Activated B cell treated with CpG ODN at 0.5 μM for 24 hours (primary cell): ENCODE results near the gene MRI1. TPM values are rescaled to one million over a fixed set of nuclear protein-coding genes. Genes with fewer than 3 reads are reported as not detected.
A peak's percentile ranks its signal among the peaks of the same experiment; 100 is the strongest.
"Not testable (repeated sequence)": the region's sequence is repeated elsewhere in the genome, so short reads cannot be mapped to it uniquely, and the experiment has no call there.

Experiments used
- ATAC-seq: fragments of 200-7000 bp; cut with Tn5 transposase; one replicate; pipeline ENCODE4 v1.10.0; 2021; ENCODE audit warnings: low read depth, mild to moderate bottlenecking, moderate library complexity
- CTCF ChIA-PET: fragments of 350-600 bp; sonication (Branson Sonifier 250); formaldehyde crosslinking; loops from one replicate; lab custom pipeline; 2021; ENCODE audit warnings: antibody characterized with exemption; lab: Charles Lee
- POLR2A ChIA-PET: fragments of 350-600 bp; sonication (Branson Sonifier 250); formaldehyde crosslinking; loops from one replicate; lab custom pipeline; 2021; ENCODE audit warnings: antibody characterized with exemption; lab: Charles Lee
- DNase-seq: peaks from one replicate; pipeline ENCODE4 v3.0.0; 2022
- H3K27ac Mint-ChIP-seq: one replicate; pipeline ENCODE4 v1.8.0; 2020; ENCODE audit warnings: mixed read lengths
- H3K27me3 Mint-ChIP-seq: one replicate; pipeline ENCODE4 v1.8.0; 2021; ENCODE audit warnings: mixed read lengths
- H3K36me3 Mint-ChIP-seq: one replicate; pipeline ENCODE4 v1.8.0; 2021; ENCODE audit warnings: low read depth, mixed read lengths
- H3K4me1 Mint-ChIP-seq: one replicate; pipeline ENCODE4 v1.8.0; 2021; ENCODE audit warnings: mixed read lengths
- H3K4me3 Mint-ChIP-seq: one replicate; pipeline ENCODE4 v1.8.0; 2020; ENCODE audit warnings: mild to moderate bottlenecking, mixed read lengths
- H3K9me3 Mint-ChIP-seq: one replicate; pipeline ENCODE4 v1.8.0; 2020; ENCODE audit warnings: mixed read lengths
- CTCF ChIP-seq: fragments of 200-600 bp; IDR thresholded peaks from one replicate; pipeline ENCODE4 v1.8.0; 2022; ENCODE audit warnings: antibody characterized with exemption, mild to moderate bottlenecking
- intact Hi-C: fragments of 100-400 bp; cut with micrococcal nuclease; formaldehyde crosslinking; loops from one replicate; pipeline ENCODE4 v1.15.1; 2024
- total RNA-seq: library from RNA; stranded (reverse); gene quantifications from 2 replicates; pipeline ENCODE4 v1.2.3, GENCODE V29; 2022

MRI1 gene
- total RNA-seq, 1 donor from 2014 or later, result 37.5 TPM

GRCh38 chr19:13770013-13770635 is 5.8 kb downstream of the MRI1 start:
- ChIA-PET CTCF (interaction anchor here (1.1 kb wide), 1 partner anchor 93 kb away, joined by 4 read pairs; no protein-coding TSS in a partner anchor), POLR2A (no interaction called here)
- no peak for DNase-seq
- Mint-ChIP-seq H3K9me3 (no peaks in the 10 kb centered on the region), H3K36me3 (peaks cover 31% of the 10 kb centered on the region), H3K4me3 (no peak overlapping the region), H3K27ac (no peak overlapping the region), H3K27me3 (no peaks in the 10 kb centered on the region), H3K4me1 (peaks cover 20% of the 10 kb centered on the region)
- no peak for TF ChIP-seq CTCF
- ATAC-seq, result no peak
- intact Hi-C loops, result no loop called here

- no peaks in the 10 kb centered on the region for H3K27me3 Mint-ChIP-seq
- intact Hi-C loops, result loop anchor here (1.0 to 2.0 kb wide), 5 partner anchors 10 to 306 kb away; partner anchors contain the start of genes MRI1 and ZSWIM4
- POLR2A ChIA-PET, result interaction anchor here (0.5 to 2.7 kb wide), 24 partner anchors 9 to 842 kb away, joined by 3 to 29 read pairs (median 6); partner anchors contain the start of genes MRI1 and ZSWIM4
- peak; percentile 99 for ATAC-seq
- peak within 1 kb of the TSS; percentile 95 for H3K27ac Mint-ChIP-seq
- H3K4me1 Mint-ChIP-seq, result peaks cover 26% of the 10 kb centered on the region
- peak; percentile 86 for DNase-seq
- H3K36me3 Mint-ChIP-seq, result peaks cover 54% of the 10 kb centered on the region
- no peak for TF ChIP-seq CTCF
- CTCF ChIA-PET, result interaction anchor here (0.5 to 2.6 kb wide), 4 partner anchors 10 to 771 kb away, joined by 3 to 19 read pairs (median 6); no protein-coding TSS in a partner anchor
- peak within 1 kb of the TSS; percentile 100 for H3K4me3 Mint-ChIP-seq
- H3K9me3 Mint-ChIP-seq, result no peaks in the 10 kb centered on the region
These were observed 10.2 kb downstream of the MRI1 start, which contains the start of gene C19orf53 for GRCh38 chr19:13774217-13775191. Gene C19orf53, plus strand, starts transcription at chr19:13774456. Its CDS starts 22 bp downstream, at chr19:13774478.

GRCh38 chr19:13778398-13778797 is 14.1 kb downstream of the MRI1 start:
- POLR2A ChIA-PET, result interaction anchor here (1.1 to 1.4 kb wide), 2 partner anchors 10 to 31 kb away, joined by 3 to 9 read pairs; a partner anchor contains a TSS
- no peak for TF ChIP-seq CTCF
- Mint-ChIP-seq H3K27me3 (no peaks in the 10 kb centered on the region), H3K9me3 (no peaks in the 10 kb centered on the region), H3K36me3 (peaks cover 44% of the 10 kb centered on the region), H3K4me3 (no peak overlapping the region), H3K4me1 (peaks cover 33% of the 10 kb centered on the region), H3K27ac (no peak overlapping the region)
- DNase-seq, result no peak
- intact Hi-C loops, result no loop called here
- CTCF ChIA-PET, result interaction anchor here (0.8 to 1.0 kb wide), 2 partner anchors 84 kb away, joined by 3 read pairs; no protein-coding TSS in a partner anchor
- ATAC-seq, result no peak

GRCh38 chr19:13778847-13779246 is 14.5 kb downstream of the MRI1 start:
- Mint-ChIP-seq H3K4me1 (peaks cover 38% of the 10 kb centered on the region), H3K36me3 (peaks cover 44% of the 10 kb centered on the region), H3K27me3 (no peaks in the 10 kb centered on the region), H3K4me3 (no peak overlapping the region), H3K27ac (no peak overlapping the region), H3K9me3 (no peaks in the 10 kb centered on the region)
- DNase-seq (no peak), ATAC-seq (no peak)
- TF ChIP-seq CTCF, result no peak
- ChIA-PET POLR2A (interaction anchor here (0.7 to 1.4 kb wide), 3 partner anchors 9 to 61 kb away, joined by 3 to 9 read pairs (median 5); a partner anchor contains a TSS), CTCF (interaction anchor here (0.8 kb wide), 1 partner anchor 83 kb away, joined by 3 read pairs; no protein-coding TSS in a partner anchor)
- intact Hi-C loops, result no loop called here

- H3K4me3 Mint-ChIP-seq, H3K27me3 Mint-ChIP-seq, ATAC-seq, CTCF ChIA-PET, DNase-seq, H3K9me3 Mint-ChIP-seq, H3K27ac Mint-ChIP-seq: not testable (repeated sequence)
- intact Hi-C loops, result loop anchor here (5.0 to 10.0 kb wide), 2 partner anchors 185 to 293 kb away; partner anchors contain the start of gene MISP3
- peaks cover 34% of the 10 kb centered on the region for H3K4me1 Mint-ChIP-seq
- peaks cover 36% of the 10 kb centered on the region for H3K36me3 Mint-ChIP-seq
- POLR2A ChIA-PET, result interaction anchor here (0.6 to 1.4 kb wide), 3 partner anchors 8 to 57 kb away, joined by 4 to 9 read pairs (median 7); no protein-coding TSS in a partner anchor
These were observed 15.5 kb downstream of the MRI1 start for GRCh38 chr19:13779794-13780193.
